C4-2B (cell line): ENCODE data around the gene DIDO1.

ENCODE experiments used
- ZFX ChIP-seq: fragments of 450-650 bp; IDR thresholded peaks from 2 replicates; pipeline ENCODE4 v1.6.1; 2017
- TF ChIP-seq, protein P1 (sequence below): fragments of 450-650 bp; conservative IDR thresholded peaks from 2 replicates; pipeline ENCODE4 v1.5.1; 2017; ENCODE audit warnings: mild to moderate bottlenecking

DNA sequence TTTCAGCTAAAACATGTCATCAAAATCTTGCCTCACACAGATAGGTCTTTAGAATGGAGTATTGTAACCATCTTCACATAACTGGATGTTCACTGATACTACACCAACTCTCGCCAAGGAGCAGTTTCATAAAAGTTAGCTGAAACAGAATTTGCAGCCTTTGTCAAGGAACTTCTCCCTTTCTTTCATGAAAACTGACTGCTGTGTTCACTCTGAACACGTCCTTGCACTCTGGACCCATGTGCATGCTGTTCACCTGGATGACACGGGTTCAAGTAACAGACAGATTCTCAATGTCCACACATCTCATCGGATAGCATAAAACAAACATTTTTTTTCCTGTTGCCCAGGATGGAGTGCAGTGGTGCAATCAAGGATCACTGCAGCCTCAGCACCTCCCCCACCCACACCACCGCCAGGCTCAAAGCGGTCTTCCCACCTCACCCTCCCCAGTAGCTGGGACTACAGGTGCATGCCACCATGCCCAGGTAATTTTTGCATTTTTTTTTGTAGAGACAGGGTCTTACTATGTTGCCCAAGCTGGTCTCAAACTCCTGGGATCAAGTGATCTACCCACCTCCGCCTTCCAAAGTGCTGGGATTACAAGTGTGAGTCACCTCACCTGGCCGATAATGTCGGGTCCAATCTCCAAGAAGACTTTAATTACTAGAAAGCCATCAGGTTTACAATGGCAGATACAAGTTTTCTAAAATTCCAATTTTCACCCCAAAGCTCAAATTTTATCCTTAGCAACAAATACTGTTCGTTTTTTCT is 9.4 kb downstream of the DIDO1 start:
- TF ChIP-seq, protein P1, sequence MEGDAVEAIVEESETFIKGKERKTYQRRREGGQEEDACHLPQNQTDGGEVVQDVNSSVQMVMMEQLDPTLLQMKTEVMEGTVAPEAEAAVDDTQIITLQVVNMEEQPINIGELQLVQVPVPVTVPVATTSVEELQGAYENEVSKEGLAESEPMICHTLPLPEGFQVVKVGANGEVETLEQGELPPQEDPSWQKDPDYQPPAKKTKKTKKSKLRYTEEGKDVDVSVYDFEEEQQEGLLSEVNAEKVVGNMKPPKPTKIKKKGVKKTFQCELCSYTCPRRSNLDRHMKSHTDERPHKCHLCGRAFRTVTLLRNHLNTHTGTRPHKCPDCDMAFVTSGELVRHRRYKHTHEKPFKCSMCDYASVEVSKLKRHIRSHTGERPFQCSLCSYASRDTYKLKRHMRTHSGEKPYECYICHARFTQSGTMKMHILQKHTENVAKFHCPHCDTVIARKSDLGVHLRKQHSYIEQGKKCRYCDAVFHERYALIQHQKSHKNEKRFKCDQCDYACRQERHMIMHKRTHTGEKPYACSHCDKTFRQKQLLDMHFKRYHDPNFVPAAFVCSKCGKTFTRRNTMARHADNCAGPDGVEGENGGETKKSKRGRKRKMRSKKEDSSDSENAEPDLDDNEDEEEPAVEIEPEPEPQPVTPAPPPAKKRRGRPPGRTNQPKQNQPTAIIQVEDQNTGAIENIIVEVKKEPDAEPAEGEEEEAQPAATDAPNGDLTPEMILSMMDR: no peak
- no peak for TF ChIP-seq ZFX
